Myocyte (in vitro differentiated cells): ENCODE measurements around the gene CCL23. TPM values are rescaled to one million over a fixed set of nuclear protein-coding genes. Genes with fewer than 3 reads are reported as not detected.

Experiments
- DNase-seq: peaks from one replicate; pipeline ENCODE4 v3.0.0-alpha.2; 2012; ENCODE audit warnings: low read depth
- total RNA-seq: library from RNA; depleted of rRNA; stranded (reverse); fragments of >200 nt; gene quantifications from 2 replicates; pipeline ENCODE4 v1.2.3, GENCODE V29; 2014

Gene CCL23
- total RNA-seq, 1 donor from 2014 or later, result not detected

- DNase-seq, result no peak
Measured at GRCh38 chr17:35972066-35972465, 45.7 kb downstream of the CCL23 start.

- DNase-seq, result peak; percentile 82
Measured at GRCh38 chr17:35969558-35970380, 48.0 kb downstream of the CCL23 start.

GRCh38 chr17:35968520-35969054 lies 49.2 kb downstream of the CCL23 start:
- no peak for DNase-seq

DNA sequence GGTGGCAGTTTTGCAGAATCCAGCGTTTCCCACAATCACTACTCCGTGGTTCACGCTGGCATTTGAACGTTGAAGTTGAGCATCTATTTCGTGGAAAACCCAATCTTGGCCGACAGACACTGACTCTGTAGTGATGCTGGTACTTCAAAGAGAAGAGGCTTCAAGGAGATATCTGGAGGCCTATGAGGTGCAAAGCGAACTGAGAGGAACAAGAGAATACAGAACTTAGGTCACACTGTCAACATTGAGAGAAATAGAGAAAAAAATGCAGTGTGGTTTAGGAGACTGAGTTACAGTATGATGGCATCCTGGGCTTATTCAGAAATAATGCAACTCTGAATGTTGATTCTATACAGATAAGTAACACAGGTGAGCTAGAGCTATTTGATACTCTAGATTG lies 52.5 kb downstream of the CCL23 start:
- no peak for DNase-seq

DNA sequence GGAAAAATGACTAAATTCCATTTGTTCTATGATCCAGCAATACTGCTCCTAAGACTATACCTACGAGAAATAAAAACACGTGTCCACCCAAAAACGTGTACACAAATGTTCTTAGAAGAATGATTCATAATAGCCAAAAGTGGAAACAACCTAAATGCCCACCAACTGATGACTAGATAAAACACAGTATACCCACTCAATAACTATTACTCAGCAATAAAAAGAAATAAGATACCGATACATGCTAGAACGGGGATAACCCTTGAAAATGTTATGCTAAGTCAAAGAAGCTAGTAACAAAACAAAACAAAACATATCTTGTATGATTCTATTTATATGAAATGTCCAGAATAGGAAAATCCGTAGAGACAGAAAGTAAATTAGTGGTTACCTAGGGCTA lies 54.1 kb downstream of the CCL23 start:
- no peak for DNase-seq

Other genes with a start within 250 kb of the CCL23 start
- gene MMP28, start 222.3 kb downstream of the CCL23 start, total RNA-seq, result 0.42 and 0.99 TPM in 2 replicates
- 25.1 and 25.7 TPM in 2 replicates for gene TAF15, start 208.5 kb downstream of the CCL23 start, total RNA-seq
- not detected in 2 replicates for gene HEATR9, start 149.1 kb downstream of the CCL23 start, total RNA-seq
- gene CCL5, start 137.6 kb downstream of the CCL23 start, total RNA-seq, result 0.11 and 0.62 TPM in 2 replicates
- not detected in 2 replicates for gene RDM1, start 87.2 kb downstream of the CCL23 start, total RNA-seq
- gene LYZL6, start 74.3 kb downstream of the CCL23 start, total RNA-seq, result not detected in 2 replicates
- gene CCL16, start 36.5 kb downstream of the CCL23 start, total RNA-seq, result not detected in 2 replicates
- not detected in 2 replicates for gene CCL14, start 31.2 kb downstream of the CCL23 start, total RNA-seq
- not detected in 2 replicates for gene CCL15, start 16.4 kb downstream of the CCL23 start, total RNA-seq
- gene CCL18, start 46.3 kb upstream of the CCL23 start, total RNA-seq, result not detected in 2 replicates
- 1.5 TPM in 1 of 2 replicates, not detected in the other for gene CCL3, start 72.2 kb upstream of the CCL23 start, total RNA-seq
- gene CCL4, start 85.9 kb upstream of the CCL23 start, total RNA-seq, result not detected in 2 replicates
- 2.2 and 2.4 TPM in 2 replicates for gene TBC1D3B, start 158.7 kb upstream of the CCL23 start, total RNA-seq
- not detected in 2 replicates for gene CCL3L1, start 178.8 kb upstream of the CCL23 start, total RNA-seq
- not detected in 2 replicates for gene CCL4L2, start 193.1 kb upstream of the CCL23 start, total RNA-seq
- gene TBC1D3I, start 246.6 kb upstream of the CCL23 start, total RNA-seq, result 0.13 TPM in 1 of 2 replicates, not detected in the other